HepG2 (cell line): ENCODE data around the gene COL8A2.

Experiments
- ETV6 ChIP-seq: sonication (generic); formaldehyde crosslinking; conservative IDR thresholded peaks from 2 replicates; pipeline ENCODE4 v1.4.0; 2020; ENCODE audit warnings: missing genetic modification reagents
- GTF2F1 ChIP-seq: fragments of 150-350 bp; IDR thresholded peaks from 2 replicates; pipeline ENCODE4 v1.6.1; 2014; ENCODE audit warnings: low read length
- KDM3A ChIP-seq: IDR thresholded peaks from 2 replicates; pipeline ENCODE4 v1.6.1; 2018; ENCODE audit warnings: low read depth, missing compliant biosample characterization
- PHF8 ChIP-seq: sonication (generic); formaldehyde crosslinking; IDR thresholded peaks from 2 replicates; pipeline ENCODE4 v1.5.0; 2020; ENCODE audit warnings: missing genetic modification reagents
- RBM39 ChIP-seq: fragments of 200-400 bp; formaldehyde crosslinking; IDR thresholded peaks from one replicate; pipeline ENCODE4 v1.6.1; 2018; ENCODE audit warnings: antibody characterized with exemption, mild to moderate bottlenecking, low read depth, low read length; ENCODE audit not compliant: poor library complexity, severe bottlenecking
- SP1 ChIP-seq, 2 experiments: fragments of 450-650 bp in 1 of 2; sonication (generic) in 1 of 2; formaldehyde crosslinking in 1 of 2; IDR thresholded peaks; 2 replicates each; pipeline versions ENCODE4 v1.4.0 to v1.6.1; 2016 to 2020; ENCODE audit warnings: missing genetic modification reagents in 1 of 2
- TAF1 ChIP-seq: sonication (generic); formaldehyde crosslinking; IDR thresholded peaks from 2 replicates; pipeline ENCODE4 v1.4.0; 2020; ENCODE audit warnings: missing genetic modification reagents
- TARDBP ChIP-seq: sonication (generic); formaldehyde crosslinking; IDR thresholded peaks from 2 replicates; pipeline ENCODE4 v1.8.0; 2022; ENCODE audit warnings: mild to moderate bottlenecking, missing genetic modification reagents
- TCF7L2 ChIP-seq: IDR thresholded peaks from 2 replicates; pipeline ENCODE4 v1.6.1; 2011; ENCODE audit warnings: mild to moderate bottlenecking, low read depth, low read length, moderate library complexity
- ZEB1 ChIP-seq: IDR thresholded peaks from 2 replicates; pipeline ENCODE4 v1.6.1; 2012; ENCODE audit warnings: mild to moderate bottlenecking, low read depth, inconsistent platforms; ENCODE audit not compliant: insufficient replicate concordance
- ZNF124 ChIP-seq: sonication (generic); formaldehyde crosslinking; IDR thresholded peaks from 2 replicates; pipeline ENCODE4 v1.4.0; 2020; ENCODE audit warnings: missing genetic modification reagents
- ZNF354B ChIP-seq: sonication (generic); formaldehyde crosslinking; IDR thresholded peaks from 2 replicates; pipeline ENCODE4 v1.8.0; 2022; ENCODE audit warnings: mild to moderate bottlenecking, missing genetic modification reagents

GRCh38 chr1:36106269-36106668, 18.8 kb downstream of the COL8A2 start:
- TF ChIP-seq SP1 (IDR thresholded peaks at IDR 0.05) (no peak), SP1 (CRISPR knock-in tag; IDR thresholded peaks at IDR 0.05) (no peak), ZNF124 (CRISPR knock-in tag) (no peak), TAF1 (no peak), PHF8 (CRISPR knock-in tag) (no peak), ZNF354B (CRISPR knock-in tag) (no peak), ZEB1 (no peak), TCF7L2 (no peak), RBM39 (no peak), TARDBP (CRISPR knock-in tag) (peak; percentile 24; the same call in 1 of the 2 replicates), KDM3A (CRISPR knock-in tag) (no peak), ETV6 (CRISPR knock-in tag) (no peak), GTF2F1 (no peak)
